ENCODE results near the gene ACO2. TPM values are rescaled to one million over a fixed set of nuclear protein-coding genes. Genes with fewer than 3 reads are reported as not detected.
A peak's percentile ranks its signal among the peaks of the same experiment; 100 is the strongest.

The ACO2 gene
- total RNA-seq, 4 donors from 2014 or later, result 83.7 to 90.4 (median 87.0) TPM

- 69 to 100% methylated on average over 1 to 4 of the region's 5 CpGs for WGBS, 2 donors
- TF ChIP-seq CTCF (IDR thresholded peaks at IDR 0.05) (no peak), POLR2A (IDR thresholded peaks at IDR 0.05) (no peak)
- no peak for DNase-seq
- Histone ChIP-seq H3K36me3 (no peaks in the 10 kb centered on the region), H3K9me3 (no peaks in the 10 kb centered on the region), H3K27me3 (peaks cover 0 to 46% (median 0%) of the 10 kb centered on the region in 4 donors), H3K27ac (peak overlapping the region in 3 of 4 donors; percentile 66 to 91 (median 74)), H3K4me3 (peak overlapping the region in 3 of 4 donors; percentile 31 to 57 (median 37)), H3K4me1 (peaks cover 3 to 58% (median 13%) of the 10 kb centered on the region in 3 donors)
- intact Hi-C loops (cut with DNase I), result no loop called here
Measured at GRCh38 chr22:41561788-41562187, 92.9 kb downstream of the ACO2 start.

GRCh38 chr22:41562461-41562860 is 93.5 kb downstream of the ACO2 start:
- 70% methylated on average over 3 of the region's 4 CpGs; no CpG with 5 or more reads in 1 of the 2 donors for WGBS, 2 donors
- H3K27ac ChIP-seq, result peak overlapping the region in 3 of 4 donors; percentile 66 to 76 (median 74)
- H3K4me3 ChIP-seq, result peak overlapping the region in 1 of 4 donors; percentile 8
- intact Hi-C loops (cut with DNase I), result no loop called here
- no peaks in the 10 kb centered on the region for H3K36me3 ChIP-seq
- no peak for DNase-seq
- TF ChIP-seq POLR2A (IDR thresholded peaks at IDR 0.05), result no peak
- no peak for TF ChIP-seq CTCF (IDR thresholded peaks at IDR 0.05)
- H3K9me3 ChIP-seq, result no peaks in the 10 kb centered on the region
- H3K27me3 ChIP-seq, result peaks cover 0 to 46% (median 0%) of the 10 kb centered on the region in 4 donors
- peaks cover 3 to 52% (median 10%) of the 10 kb centered on the region in 3 donors for H3K4me1 ChIP-seq

GRCh38 chr22:41563051-41563711 is 94.3 kb downstream of the ACO2 start:
- 30 to 35% methylated on average over 4 to 6 of the region's 10 CpGs for WGBS, 2 donors

GRCh38 chr22:41564563-41564962 is 95.6 kb downstream of the ACO2 start:
- Histone ChIP-seq H3K36me3 (no peaks in the 10 kb centered on the region), H3K9me3 (no peaks in the 10 kb centered on the region), H3K27me3 (peaks cover 0 to 36% (median 0%) of the 10 kb centered on the region in 4 donors), H3K27ac (peak overlapping the region in 3 of 4 donors; percentile 64 to 74 (median 64)), H3K4me1 (peaks cover 3 to 43% (median 7%) of the 10 kb centered on the region in 3 donors), H3K4me3 (no peak overlapping the region)
- no peak for DNase-seq
- TF ChIP-seq POLR2A (IDR thresholded peaks at IDR 0.05) (no peak), CTCF (IDR thresholded peaks at IDR 0.05) (no peak)
- 69 to 73% methylated on average over 5 to 8 of the region's 8 CpGs for WGBS, 2 donors
- intact Hi-C loops (cut with DNase I), result no loop called here

More at GRCh38 chr22:41563051-41563711, 94.3 kb downstream of the ACO2 start:
- H3K27me3 ChIP-seq, result peaks cover 0 to 46% (median 0%) of the 10 kb centered on the region in 4 donors
- intact Hi-C loops (cut with DNase I), result no loop called here
- TF ChIP-seq CTCF (IDR thresholded peaks at IDR 0.05) (no peak), POLR2A (IDR thresholded peaks at IDR 0.05) (no peak)
- H3K4me1 ChIP-seq, result peaks cover 3 to 44% (median 7%) of the 10 kb centered on the region in 3 donors
- H3K9me3 ChIP-seq, result no peaks in the 10 kb centered on the region
- peak overlapping the region in 3 of 4 donors; percentile 66 to 76 (median 74) for H3K27ac ChIP-seq
- peak overlapping the region in 1 of 4 donors; percentile 8 for H3K4me3 ChIP-seq
- DNase-seq, result no peak
- H3K36me3 ChIP-seq, result no peaks in the 10 kb centered on the region

- no peak for DNase-seq
- Histone ChIP-seq H3K9me3 (no peaks in the 10 kb centered on the region), H3K4me3 (no peak overlapping the region), H3K4me1 (peaks cover 3 to 36% (median 7%) of the 10 kb centered on the region in 3 donors), H3K27ac (peak overlapping the region in 3 of 4 donors; percentile 64 to 74 (median 71)), H3K27me3 (peaks cover 0 to 29% (median 0%) of the 10 kb centered on the region in 4 donors), H3K36me3 (no peaks in the 10 kb centered on the region)
- intact Hi-C loops (cut with DNase I), result no loop called here
- TF ChIP-seq CTCF (IDR thresholded peaks at IDR 0.05) (no peak), POLR2A (IDR thresholded peaks at IDR 0.05) (no peak)
- WGBS, 2 donors, result 11 to 45% methylated on average over 2 to 8 of the region's 8 CpGs
Measured at GRCh38 chr22:41565403-41566054, 96.6 kb downstream of the ACO2 start.

Measured in esophagus squamous epithelium (tissue), 5 donors.